ENCODE data around the gene SOD2.

GRCh38 chr6:159719287-159719686 lies 26.2 kb upstream of the SOD2 start:
- TF ChIP-seq CTCF (IDR thresholded peaks at IDR 0.05; ENCODE audit: low read depth, low read length), result no peak
- no peak for TF ChIP-seq POLR2A (IDR thresholded peaks at IDR 0.05; ENCODE audit: extremely low read depth, insufficient read length)

Data from NB4 (cell line).